ENCODE results near the gene DHPS.
A peak's percentile ranks its signal among the peaks of the same experiment; 100 is the strongest.
"Not testable (repeated sequence)": the region's sequence is repeated elsewhere in the genome, so short reads cannot be mapped to it uniquely, and the experiment has no call there.

DHPS gene

GRCh38 chr19:12646551-12646950 lies 35.1 kb downstream of the DHPS start:
- DNase-seq (ENCODE audit: low read depth in 2 of 2): no peak

GRCh38 chr19:12643716-12644115 lies 38.0 kb downstream of the DHPS start:
- not testable (repeated sequence) for DNase-seq (ENCODE audit: low read depth in 2 of 2)

GRCh38 chr19:12642506-12642905 lies 39.2 kb downstream of the DHPS start:
- DNase-seq (ENCODE audit: low read depth in 2 of 2): no peak

GRCh38 chr19:12641456-12641855 lies 40.2 kb downstream of the DHPS start:
- no peak for DNase-seq (ENCODE audit: low read depth in 2 of 2)

- DNase-seq (ENCODE audit: low read depth in 2 of 2): peak; percentile 66 to 71
Measured at GRCh38 chr19:12639901-12640613, 41.6 kb downstream of the DHPS start.

GRCh38 chr19:12638611-12639182 lies 43.0 kb downstream of the DHPS start:
- no peak for DNase-seq (ENCODE audit: low read depth in 2 of 2)

- DNase-seq (ENCODE audit: low read depth in 2 of 2): no peak
Measured at GRCh38 chr19:12636631-12637030, 45.0 kb downstream of the DHPS start.

- no peak for DNase-seq (ENCODE audit: low read depth in 2 of 2)
Measured at GRCh38 chr19:12629215-12629614, 52.5 kb downstream of the DHPS start.

- no peak for DNase-seq (ENCODE audit: low read depth in 2 of 2)
Measured at GRCh38 chr19:12628040-12629022, 53.3 kb downstream of the DHPS start.

- no peak for DNase-seq (ENCODE audit: low read depth in 2 of 2)
Measured at GRCh38 chr19:12626958-12627357, 54.7 kb downstream of the DHPS start.

Measured in stimulated activated CD8-positive, alpha-beta memory T cell treated with anti-CD3 and anti-CD28 coated beads, Interleukin-7, amount 100 ng/mL, for 1 hour (primary cell).